ENCODE measurements around the gene RNASE7.
A peak's percentile ranks its signal among the peaks of the same experiment; 100 is the strongest.

RNASE7 gene

GRCh38 chr14:21084998-21085853 lies 43.1 kb downstream of the RNASE7 start:
- peaks cover 18% of the 10 kb centered on the region for H3K4me1 Mint-ChIP-seq
- H3K4me3 Mint-ChIP-seq: no peak overlapping the region
- H3K27ac Mint-ChIP-seq: no peak overlapping the region
- peaks cover 10% of the 10 kb centered on the region for H3K27me3 Mint-ChIP-seq
- H3K9me3 Mint-ChIP-seq: no peaks in the 10 kb centered on the region
- DNase-seq: no peak
- no peaks in the 10 kb centered on the region for H3K36me3 Mint-ChIP-seq
- CTCF ChIA-PET: interaction anchor here (1.3 to 1.8 kb wide), 3 partner anchors 8 to 19 kb away, joined by 3 to 7 read pairs (median 4); partner anchors contain the start of gene ARHGEF40

- CTCF ChIA-PET: interaction anchor here (0.8 to 4.1 kb wide), 8 partner anchors 12 to 81 kb away, joined by 3 to 72 read pairs (median 20); partner anchors contain the start of genes ARHGEF40 and TMEM253
- Mint-ChIP-seq H3K27ac (no peak overlapping the region), H3K4me1 (peaks cover 18% of the 10 kb centered on the region), H3K4me3 (no peak overlapping the region), H3K27me3 (peaks cover 7% of the 10 kb centered on the region), H3K36me3 (no peaks in the 10 kb centered on the region), H3K9me3 (no peaks in the 10 kb centered on the region)
- no peak for DNase-seq
Measured at GRCh38 chr14:21086908-21087293, 44.7 kb downstream of the RNASE7 start.

- Mint-ChIP-seq H3K4me3 (no peak overlapping the region), H3K9me3 (no peaks in the 10 kb centered on the region), H3K27ac (peak overlapping the region; percentile 9), H3K4me1 (peaks cover 19% of the 10 kb centered on the region), H3K27me3 (peaks cover 9% of the 10 kb centered on the region), H3K36me3 (no peaks in the 10 kb centered on the region)
- CTCF ChIA-PET: interaction anchor here (0.8 to 4.1 kb wide), 9 partner anchors 12 to 116 kb away, joined by 3 to 72 read pairs (median 3); partner anchors contain the start of genes ARHGEF40 and TMEM253
- DNase-seq: peak; percentile 77
Measured at GRCh38 chr14:21087294-21088091, 45.3 kb downstream of the RNASE7 start.

- Mint-ChIP-seq H3K4me1 (peaks cover 23% of the 10 kb centered on the region), H3K9me3 (no peaks in the 10 kb centered on the region), H3K36me3 (no peaks in the 10 kb centered on the region), H3K27me3 (peaks cover 20% of the 10 kb centered on the region), H3K4me3 (no peak overlapping the region), H3K27ac (no peak overlapping the region)
- DNase-seq: no peak
- CTCF ChIA-PET: interaction anchor here (0.9 to 4.1 kb wide), 10 partner anchors 11 to 104 kb away, joined by 3 to 72 read pairs (median 10); partner anchors contain the start of genes ARHGEF40 and TMEM253
Measured at GRCh38 chr14:21088687-21089086, 46.5 kb downstream of the RNASE7 start.

GRCh38 chr14:21089271-21089670 lies 47.1 kb downstream of the RNASE7 start:
- Mint-ChIP-seq H3K4me1 (peaks cover 23% of the 10 kb centered on the region), H3K4me3 (no peak overlapping the region), H3K27me3 (peaks cover 25% of the 10 kb centered on the region), H3K36me3 (no peaks in the 10 kb centered on the region), H3K9me3 (no peaks in the 10 kb centered on the region), H3K27ac (no peak overlapping the region)
- CTCF ChIA-PET: interaction anchor here (0.8 to 4.1 kb wide), 11 partner anchors 12 to 103 kb away, joined by 3 to 72 read pairs (median 7); partner anchors contain the start of genes ARHGEF40 and TMEM253
- DNase-seq: no peak

GRCh38 chr14:21089877-21090193 lies 47.7 kb downstream of the RNASE7 start:
- CTCF ChIA-PET: interaction anchor here (0.8 to 4.1 kb wide), 11 partner anchors 12 to 103 kb away, joined by 3 to 72 read pairs (median 7); partner anchors contain the start of genes ARHGEF40 and TMEM253
- H3K27ac Mint-ChIP-seq: no peak overlapping the region
- DNase-seq: no peak
- H3K4me1 Mint-ChIP-seq: peaks cover 23% of the 10 kb centered on the region
- no peak overlapping the region for H3K4me3 Mint-ChIP-seq
- no peaks in the 10 kb centered on the region for H3K36me3 Mint-ChIP-seq
- no peaks in the 10 kb centered on the region for H3K9me3 Mint-ChIP-seq
- H3K27me3 Mint-ChIP-seq: peaks cover 29% of the 10 kb centered on the region

GRCh38 chr14:21090194-21090939 lies 48.2 kb downstream of the RNASE7 start:
- peak; percentile 46 for DNase-seq
- Mint-ChIP-seq H3K9me3 (no peaks in the 10 kb centered on the region), H3K36me3 (no peaks in the 10 kb centered on the region), H3K4me3 (no peak overlapping the region), H3K27me3 (peaks cover 31% of the 10 kb centered on the region), H3K27ac (no peak overlapping the region), H3K4me1 (peaks cover 23% of the 10 kb centered on the region)
- CTCF ChIA-PET: interaction anchor here (1.1 to 4.1 kb wide), 7 partner anchors 12 to 76 kb away, joined by 3 to 72 read pairs (median 36); partner anchors contain the start of genes ARHGEF40 and TMEM253

- no peak overlapping the region for H3K4me3 Mint-ChIP-seq
- H3K9me3 Mint-ChIP-seq: no peaks in the 10 kb centered on the region
- H3K4me1 Mint-ChIP-seq: peaks cover 23% of the 10 kb centered on the region
- H3K27me3 Mint-ChIP-seq: peaks cover 31% of the 10 kb centered on the region
- no peaks in the 10 kb centered on the region for H3K36me3 Mint-ChIP-seq
- H3K27ac Mint-ChIP-seq: no peak overlapping the region
- CTCF ChIA-PET: interaction anchor here (2.1 to 7.0 kb wide), 11 partner anchors 11 to 80 kb away, joined by 9 to 167 read pairs (median 51); partner anchors contain the start of genes ARHGEF40 and TMEM253
- DNase-seq: no peak
Measured at GRCh38 chr14:21090940-21091663, 48.9 kb downstream of the RNASE7 start.

GRCh38 chr14:21091821-21092272 lies 49.7 kb downstream of the RNASE7 start:
- no peaks in the 10 kb centered on the region for H3K36me3 Mint-ChIP-seq
- H3K9me3 Mint-ChIP-seq: no peaks in the 10 kb centered on the region
- H3K27ac Mint-ChIP-seq: no peak overlapping the region
- no peak overlapping the region for H3K4me3 Mint-ChIP-seq
- CTCF ChIA-PET: interaction anchor here (0.9 to 7.0 kb wide), 16 partner anchors 8 to 100 kb away, joined by 3 to 167 read pairs (median 8); partner anchors contain the start of genes ARHGEF40, RNASE8 and TMEM253
- DNase-seq: no peak
- peaks cover 38% of the 10 kb centered on the region for H3K27me3 Mint-ChIP-seq
- H3K4me1 Mint-ChIP-seq: peaks cover 19% of the 10 kb centered on the region

GRCh38 chr14:21092273-21093011 lies 50.3 kb downstream of the RNASE7 start:
- no peaks in the 10 kb centered on the region for H3K36me3 Mint-ChIP-seq
- peak; percentile 92 for DNase-seq
- peaks cover 19% of the 10 kb centered on the region for H3K4me1 Mint-ChIP-seq
- no peak overlapping the region for H3K4me3 Mint-ChIP-seq
- no peaks in the 10 kb centered on the region for H3K9me3 Mint-ChIP-seq
- H3K27ac Mint-ChIP-seq: peak overlapping the region; percentile 54
- H3K27me3 Mint-ChIP-seq: peaks cover 44% of the 10 kb centered on the region
- CTCF ChIA-PET: interaction anchor here (0.8 to 7.0 kb wide), 18 partner anchors 8 to 120 kb away, joined by 3 to 167 read pairs (median 6); partner anchors contain the start of genes ARHGEF40, RNASE8 and TMEM253

- Mint-ChIP-seq H3K27ac (no peak overlapping the region), H3K4me3 (no peak overlapping the region), H3K36me3 (no peaks in the 10 kb centered on the region), H3K9me3 (no peaks in the 10 kb centered on the region), H3K27me3 (peaks cover 48% of the 10 kb centered on the region), H3K4me1 (peaks cover 14% of the 10 kb centered on the region)
- no peak for DNase-seq
- CTCF ChIA-PET: interaction anchor here (0.7 to 7.0 kb wide), 20 partner anchors 9 to 122 kb away, joined by 3 to 167 read pairs (median 6); partner anchors contain the start of genes ARHGEF40 and TMEM253
Measured at GRCh38 chr14:21093018-21093417, 50.9 kb downstream of the RNASE7 start.
